ENCODE data around the gene POLR3F. TPM values are rescaled to one million over a fixed set of nuclear protein-coding genes. Genes with fewer than 3 reads are reported as not detected.
A peak's percentile ranks its signal among the peaks of the same experiment; 100 is the strongest.

POLR3F gene
- 20.3 and 20.6 TPM in 2 replicates for total RNA-seq

GRCh38 chr20:18466894-18467730, at the start of gene POLR3F, which contains the start of gene DZANK1:
POLR3F (plus strand) TSS chr20:18467390; CDS start chr20:18467507, 117 bp downstream.
DZANK1 (minus strand) TSS chr20:18467030; CDS start chr20:18465358, 1,672 bp downstream.
- Histone ChIP-seq H3K27ac (ENCODE audit: low read depth, low read length) (peak within 1 kb of the TSS; percentile 100), H2AFZ (ENCODE audit: low read length) (peak within 1 kb of the TSS; percentile 94), H3K36me3 (ENCODE audit: insufficient read depth, low read length) (peaks cover 19% of the 10 kb centered on the region), H3K4me2 (ENCODE audit: insufficient read depth, low read length) (peak within 1 kb of the TSS; percentile 100), H3K27me3 (ENCODE audit: insufficient read depth, low read length) (no peaks in the 10 kb centered on the region), H3K4me3 (ENCODE audit: insufficient read depth, low read length) (peak within 1 kb of the TSS; percentile 100), H3K79me2 (ENCODE audit: insufficient read depth, low read length) (peaks cover 43% of the 10 kb centered on the region), H4K20me1 (ENCODE audit: insufficient read depth, low read length) (no peaks in the 10 kb centered on the region), H3K9me3 (ENCODE audit: low read depth, low read length) (no peaks in the 10 kb centered on the region), H3K4me1 (ENCODE audit: insufficient read depth, low read length) (peaks cover 18% of the 10 kb centered on the region)
- DNase-seq (ENCODE audit: insufficient read length, low spot score, missing footprints): peak; percentile 99
- TF ChIP-seq CTCF (IDR thresholded peaks at IDR 0.05; ENCODE audit: extremely low read depth, low read depth, low read length): no peak

GRCh38 chr20:18421608-18422007, 45.6 kb upstream of the POLR3F start:
- Histone ChIP-seq H3K36me3 (ENCODE audit: insufficient read depth, low read length) (no peaks in the 10 kb centered on the region), H4K20me1 (ENCODE audit: insufficient read depth, low read length) (no peaks in the 10 kb centered on the region), H3K27ac (ENCODE audit: low read depth, low read length) (no peak overlapping the region), H3K4me1 (ENCODE audit: insufficient read depth, low read length) (no peaks in the 10 kb centered on the region), H3K27me3 (ENCODE audit: insufficient read depth, low read length) (no peaks in the 10 kb centered on the region), H3K4me3 (ENCODE audit: insufficient read depth, low read length) (no peak overlapping the region), H2AFZ (ENCODE audit: low read length) (no peak overlapping the region), H3K9me3 (ENCODE audit: low read depth, low read length) (no peaks in the 10 kb centered on the region), H3K4me2 (ENCODE audit: insufficient read depth, low read length) (no peak overlapping the region), H3K79me2 (ENCODE audit: insufficient read depth, low read length) (no peaks in the 10 kb centered on the region)
- no peak for DNase-seq (ENCODE audit: insufficient read length, low spot score, missing footprints)
- TF ChIP-seq CTCF (IDR thresholded peaks at IDR 0.05; ENCODE audit: extremely low read depth, low read depth, low read length): no peak

GRCh38 chr20:18427214-18427613, 40.0 kb upstream of the POLR3F start:
- H3K4me1 ChIP-seq (ENCODE audit: insufficient read depth, low read length): peaks cover 12% of the 10 kb centered on the region
- H3K4me3 ChIP-seq (ENCODE audit: insufficient read depth, low read length): no peak overlapping the region
- no peaks in the 10 kb centered on the region for H3K27me3 ChIP-seq (ENCODE audit: insufficient read depth, low read length)
- H3K4me2 ChIP-seq (ENCODE audit: insufficient read depth, low read length): no peak overlapping the region
- H3K36me3 ChIP-seq (ENCODE audit: insufficient read depth, low read length): no peaks in the 10 kb centered on the region
- no peaks in the 10 kb centered on the region for H4K20me1 ChIP-seq (ENCODE audit: insufficient read depth, low read length)
- no peak overlapping the region for H3K27ac ChIP-seq (ENCODE audit: low read depth, low read length)
- no peaks in the 10 kb centered on the region for H3K9me3 ChIP-seq (ENCODE audit: low read depth, low read length)
- no peaks in the 10 kb centered on the region for H3K79me2 ChIP-seq (ENCODE audit: insufficient read depth, low read length)
- no peak for TF ChIP-seq CTCF (IDR thresholded peaks at IDR 0.05; ENCODE audit: extremely low read depth, low read depth, low read length)
- H2AFZ ChIP-seq (ENCODE audit: low read length): no peak overlapping the region
- no peak for DNase-seq (ENCODE audit: insufficient read length, low spot score, missing footprints)

GRCh38 chr20:18428490-18429173, 38.6 kb upstream of the POLR3F start:
- no peak for TF ChIP-seq CTCF (IDR thresholded peaks at IDR 0.05; ENCODE audit: extremely low read depth, low read depth, low read length)
- DNase-seq (ENCODE audit: insufficient read length, low spot score, missing footprints): peak; percentile 75
- H3K4me3 ChIP-seq (ENCODE audit: insufficient read depth, low read length): no peak overlapping the region

More at GRCh38 chr20:18428490-18429173, 38.6 kb upstream of the POLR3F start:
- no peaks in the 10 kb centered on the region for H3K36me3 ChIP-seq (ENCODE audit: insufficient read depth, low read length)
- H3K4me2 ChIP-seq (ENCODE audit: insufficient read depth, low read length): no peak overlapping the region
- peaks cover 12% of the 10 kb centered on the region for H3K4me1 ChIP-seq (ENCODE audit: insufficient read depth, low read length)
- no peak overlapping the region for H3K27ac ChIP-seq (ENCODE audit: low read depth, low read length)
- H3K9me3 ChIP-seq (ENCODE audit: low read depth, low read length): no peaks in the 10 kb centered on the region
- no peaks in the 10 kb centered on the region for H3K27me3 ChIP-seq (ENCODE audit: insufficient read depth, low read length)
- no peaks in the 10 kb centered on the region for H4K20me1 ChIP-seq (ENCODE audit: insufficient read depth, low read length)
- H2AFZ ChIP-seq (ENCODE audit: low read length): no peak overlapping the region
- no peaks in the 10 kb centered on the region for H3K79me2 ChIP-seq (ENCODE audit: insufficient read depth, low read length)

Measured in osteoblast (primary cell).